PC-3 (cell line): ENCODE results near the gene FAM135A. TPM values are rescaled to one million over a fixed set of nuclear protein-coding genes. Genes with fewer than 3 reads are reported as not detected.

Experiments
- ATAC-seq: fragments of 200-7000 bp; cut with Tn5 transposase; 2 replicates; pipeline ENCODE4 v1.9.1; 2020; ENCODE audit warnings: mild to moderate bottlenecking, moderate library complexity
- BruUV-seq: library from RNA; stranded (reverse); fragments of 400-500 nt; replicated peaks from 2 replicates; lab custom pipeline; 2021; lab: Mats Ljungman, UMichigan
- CTCF ChIA-PET: fragments of 300-600 bp; sonication (Branson Sonifier 250); formaldehyde crosslinking; loops from one replicate; lab custom pipeline; 2022; ENCODE audit warnings: antibody characterized with exemption; lab: Charles Lee
- POLR2A ChIA-PET: fragments of 300-600 bp; sonication (Branson Sonifier 250); formaldehyde crosslinking; loops from one replicate; lab custom pipeline; 2022; ENCODE audit warnings: antibody characterized with exemption; ENCODE audit not compliant: unreplicated experiment; lab: Charles Lee
- DNase-seq: peaks from one replicate; pipeline ENCODE4 v3.0.0-alpha.2; 2015
- H2AFZ ChIP-seq: fragments of 300-600 bp; sonication (generic); 2 replicates; pipeline ENCODE4 v1.6.0; 2016; ENCODE audit warnings: antibody characterized with exemption, low read length
- H3F3A ChIP-seq: fragments of 300-600 bp; sonication (generic); one replicate; pipeline ENCODE4 v1.6.0; 2017; ENCODE audit warnings: antibody characterized with exemption, low read length, control low read depth, mild to moderate bottlenecking; ENCODE audit not compliant: unreplicated experiment
- H3K27ac ChIP-seq: fragments of 300-600 bp; sonication (generic); 2 replicates; pipeline ENCODE4 v1.5.1; 2016; ENCODE audit warnings: mild to moderate bottlenecking, low read length
- H3K27me3 ChIP-seq: fragments of 300-600 bp; sonication (generic); 2 replicates; pipeline ENCODE4 v1.6.1; 2016; ENCODE audit warnings: low read length, mixed read lengths
- H3K36me3 ChIP-seq: fragments of 300-600 bp; sonication (generic); 2 replicates; pipeline ENCODE4 v1.6.1; 2016; ENCODE audit warnings: low read depth, mixed run types, low read length, mixed read lengths
- H3K4me1 ChIP-seq: fragments of 300-600 bp; sonication (generic); 2 replicates; pipeline ENCODE4 v1.5.1; 2016; ENCODE audit warnings: low read length; ENCODE audit not compliant: insufficient read depth
- H3K4me2 ChIP-seq: fragments of 300-600 bp; sonication (generic); 2 replicates; pipeline ENCODE4 v1.6.0; 2016; ENCODE audit warnings: low read length
- H3K4me3 ChIP-seq: fragments of 300-600 bp; sonication (generic); 2 replicates; pipeline ENCODE4 v1.5.1; 2016; ENCODE audit warnings: mild to moderate bottlenecking, low read length, mixed read lengths
- H3K79me2 ChIP-seq: fragments of 300-600 bp; sonication (generic); 2 replicates; pipeline ENCODE4 v1.6.1; 2017; ENCODE audit warnings: low read length, mixed read lengths
- H3K9ac ChIP-seq: fragments of 300-600 bp; sonication (generic); 2 replicates; pipeline ENCODE4 v1.6.0; 2016; ENCODE audit warnings: mild to moderate bottlenecking, low read length
- H3K9me2 ChIP-seq: fragments of 300-600 bp; sonication (generic); replicated peaks from 2 replicates; pipeline ENCODE4 v1.6.1; 2016; ENCODE audit warnings: mixed run types, low read length, mixed read lengths
- H3K9me3 ChIP-seq: fragments of 300-600 bp; sonication (generic); 2 replicates; pipeline ENCODE4 v1.6.1; 2016; ENCODE audit warnings: low read length, mixed read lengths
- H4K20me1 ChIP-seq: fragments of 300-600 bp; sonication (generic); 2 replicates; pipeline ENCODE4 v1.6.1; 2016; ENCODE audit warnings: low read length, mixed read lengths
- CTCF ChIP-seq: fragments of 300-600 bp; sonication (generic); conservative IDR thresholded peaks from 2 replicates; pipeline ENCODE4 v1.5.1; 2017; ENCODE audit warnings: antibody characterized with exemption, low read depth, mild to moderate bottlenecking, low read length
- EZH2 ChIP-seq: fragments of 300-600 bp; sonication (generic); IDR thresholded peaks from one replicate; pipeline ENCODE4 v1.6.1; 2017; ENCODE audit warnings: antibody characterized with exemption, mild to moderate bottlenecking, low read length; ENCODE audit not compliant: unreplicated experiment
- EZH2phosphoT487 ChIP-seq: fragments of 300-600 bp; sonication (generic); IDR thresholded peaks from 2 replicates; pipeline ENCODE4 v1.6.1; 2018; ENCODE audit warnings: mild to moderate bottlenecking, antibody characterized with exemption, low read length, borderline replicate concordance
- intact Hi-C: fragments of 100-400 bp; cut with micrococcal nuclease; formaldehyde crosslinking; loops from 2 replicates; pipeline ENCODE4 v1.9.0; 2023
- total RNA-seq: library from RNA; depleted of rRNA; stranded (reverse); fragments of >200 nt; gene quantifications from 2 replicates; pipeline ENCODE4 v1.2.3, GENCODE V29; 2014

The FAM135A gene
- total RNA-seq, 1 experiment from 2014 or later: 18.1 TPM

GRCh38 chr6:70390067-70390466 is 23.2 kb upstream of the FAM135A start:
- H3K9me3 ChIP-seq: no peaks in the 10 kb centered on the region
- no peaks in the 10 kb centered on the region for H3K9me2 ChIP-seq
- no peak for DNase-seq
- CTCF ChIA-PET: no interaction called here
- POLR2A ChIA-PET: no interaction called here
- no peak for TF ChIP-seq EZH2
- TF ChIP-seq EZH2phosphoT487: no peak
- no peak for TF ChIP-seq CTCF
- H3K4me1 ChIP-seq: no peaks in the 10 kb centered on the region
- H3K27me3 ChIP-seq: no peaks in the 10 kb centered on the region
- no TSS peak for BruUV-seq
- no peaks in the 10 kb centered on the region for H3K79me2 ChIP-seq
- H4K20me1 ChIP-seq: no peaks in the 10 kb centered on the region
- no peak overlapping the region for H2AFZ ChIP-seq
- H3K9ac ChIP-seq: no peak overlapping the region
- H3K4me2 ChIP-seq: no peak overlapping the region
- no peaks in the 10 kb centered on the region for H3F3A ChIP-seq
- intact Hi-C loops: no loop called here
- no peak overlapping the region for H3K4me3 ChIP-seq
- no peak overlapping the region for H3K27ac ChIP-seq
- no peak for ATAC-seq
- H3K36me3 ChIP-seq: no peaks in the 10 kb centered on the region

- H3K9me3 ChIP-seq: no peaks in the 10 kb centered on the region
- H3K4me2 ChIP-seq: no peak overlapping the region
- DNase-seq (no peak), ATAC-seq (no peak)
- no peak overlapping the region for H3K27ac ChIP-seq
- no TSS peak for BruUV-seq
- no peaks in the 10 kb centered on the region for H3K79me2 ChIP-seq
- ChIA-PET POLR2A (no interaction called here), CTCF (no interaction called here)
- no peak overlapping the region for H2AFZ ChIP-seq
- H3K4me3 ChIP-seq: no peak overlapping the region
- no peaks in the 10 kb centered on the region for H3K9me2 ChIP-seq
- H3K9ac ChIP-seq: no peak overlapping the region
- H3F3A ChIP-seq: no peaks in the 10 kb centered on the region
- H4K20me1 ChIP-seq: no peaks in the 10 kb centered on the region
- TF ChIP-seq EZH2 (no peak), CTCF (no peak), EZH2phosphoT487 (no peak)
- no peaks in the 10 kb centered on the region for H3K27me3 ChIP-seq
- no peaks in the 10 kb centered on the region for H3K36me3 ChIP-seq
- H3K4me1 ChIP-seq: peaks cover 7% of the 10 kb centered on the region
- intact Hi-C loops: no loop called here
Measured at GRCh38 chr6:70391492-70391891, 21.8 kb upstream of the FAM135A start.

GRCh38 chr6:70394518-70395300 is 18.6 kb upstream of the FAM135A start:
- POLR2A ChIA-PET: no interaction called here

More at GRCh38 chr6:70394518-70395300, 18.6 kb upstream of the FAM135A start:
- CTCF ChIA-PET: no interaction called here
- Histone ChIP-seq H3K27ac (no peak overlapping the region), H4K20me1 (no peaks in the 10 kb centered on the region), H3K4me2 (no peak overlapping the region), H2AFZ (no peak overlapping the region), H3K4me3 (no peak overlapping the region), H3K4me1 (peaks cover 34% of the 10 kb centered on the region), H3K9me2 (no peaks in the 10 kb centered on the region), H3K79me2 (no peaks in the 10 kb centered on the region), H3K9me3 (no peaks in the 10 kb centered on the region), H3F3A (peaks cover 10% of the 10 kb centered on the region), H3K9ac (no peak overlapping the region), H3K27me3 (no peaks in the 10 kb centered on the region), H3K36me3 (no peaks in the 10 kb centered on the region)
- ATAC-seq (no peak), DNase-seq (no peak)
- intact Hi-C loops: no loop called here
- TF ChIP-seq CTCF (no peak), EZH2phosphoT487 (no peak), EZH2 (no peak)
- no TSS peak for BruUV-seq
